B cell (primary cell): ENCODE measurements around the gene ATP6V0E1. TPM values are rescaled to one million over a fixed set of nuclear protein-coding genes. Genes with fewer than 3 reads are reported as not detected.

ENCODE experiments used
- ATAC-seq: fragments of 200-7000 bp; cut with Tn5 transposase; one replicate; pipeline ENCODE4 v1.10.0; 2021; ENCODE audit warnings: low read depth, mild to moderate bottlenecking, moderate number of reproducible peaks, moderate library complexity
- CTCF ChIA-PET: fragments of 350-600 bp; sonication (Branson Sonifier 250); formaldehyde crosslinking; loops from one replicate; lab custom pipeline; 2021; ENCODE audit warnings: antibody characterized with exemption, inconsistent platforms; lab: Charles Lee
- POLR2A ChIA-PET: fragments of 350-600 bp; sonication (Branson Sonifier 250); formaldehyde crosslinking; loops from one replicate; lab custom pipeline; 2021; ENCODE audit warnings: antibody characterized with exemption; lab: Charles Lee
- DNase-seq: peaks from one replicate; pipeline ENCODE4 v3.0.0; 2013
- H2AFZ ChIP-seq: 2 replicates; pipeline ENCODE4 v1.6.1; 2012; ENCODE audit warnings: mild to moderate bottlenecking, low read depth, low read length; ENCODE audit not compliant: insufficient read depth, poor library complexity, severe bottlenecking
- H3K27ac ChIP-seq, 2 donors: 1 replicate in 1 of 2; 2 replicates in 1 of 2; pipeline ENCODE4 v1.5.1; 2012 to 2013; ENCODE audit warnings: low read length in 2 of 2, mild to moderate bottlenecking in 2 of 2, moderate library complexity in 1 of 2
- H3K27me3 ChIP-seq, 4 experiments: fragments of 200-600 bp in 1 of 4; sonication (generic) in 1 of 4; replicated peaks in 1 of 4; 1 replicate in 2 of 4; 2 replicates in 2 of 4; pipeline versions ENCODE4 v1.6.1 to v1.7.0; 2013 to 2016; ENCODE audit warnings: low read length in 3 of 4, mild to moderate bottlenecking in 2 of 4, mixed read lengths in 1 of 4, moderate library complexity in 1 of 4; ENCODE audit not compliant: insufficient read depth in 4 of 4, control insufficient read depth in 3 of 4; ENCODE audit errors: control extremely low read depth in 1 of 4
- H3K36me3 ChIP-seq, 2 experiments: replicated peaks in 1 of 2; 1 replicate in 1 of 2; 2 replicates in 1 of 2; pipeline versions ENCODE4 v1.6.1 to v1.7.1; 2013; ENCODE audit warnings: low read length in 1 of 2; ENCODE audit not compliant: insufficient read depth in 2 of 2, control insufficient read depth in 1 of 2; ENCODE audit errors: control extremely low read depth in 1 of 2, extremely low read depth in 1 of 2
- H3K4me1 ChIP-seq, 2 donors: fragments of 200-600 bp in 1 of 2; sonication (generic) in 1 of 2; 1 replicate in 1 of 2; 2 replicates in 1 of 2; pipeline versions ENCODE4 v1.5.1 to v1.6.1; 2013 to 2017; ENCODE audit warnings: low read length in 2 of 2; ENCODE audit not compliant: control insufficient read depth in 2 of 2, insufficient read depth in 2 of 2
- H3K4me2 ChIP-seq: replicated peaks from 2 replicates; pipeline ENCODE3; 2012; ENCODE audit warnings: mild to moderate bottlenecking, low read depth, low read length; ENCODE audit not compliant: poor library complexity, severe bottlenecking
- H3K4me3 ChIP-seq, 5 experiments: fragments of 200-600 bp in 1 of 5; sonication (generic) in 1 of 5; 1 replicate in 3 of 5; 2 replicates in 2 of 5; pipeline versions ENCODE4 v1.5.1 to v1.7.0; 2011 to 2016; ENCODE audit warnings: low read length in 4 of 5, mild to moderate bottlenecking in 4 of 5, low read depth in 2 of 5, control low read depth in 1 of 5, moderate library complexity in 1 of 5; ENCODE audit not compliant: insufficient read depth in 1 of 5; ENCODE audit errors: control extremely low read depth in 1 of 5, extremely low read depth in 1 of 5
- H3K79me2 ChIP-seq: fragments of 200-600 bp; sonication (generic); one replicate; pipeline ENCODE4 v1.6.0; 2016; ENCODE audit warnings: low read length; ENCODE audit not compliant: control insufficient read depth, insufficient read depth
- H3K9ac ChIP-seq: fragments of 200-600 bp; sonication (generic); 2 replicates; pipeline ENCODE4 v1.6.1; 2017; ENCODE audit warnings: mild to moderate bottlenecking, low read length, moderate library complexity
- H3K9me3 ChIP-seq, 3 donors: one replicate each; pipeline versions ENCODE4 v1.6.1 to v1.7.1; 2013; ENCODE audit warnings: low read length in 2 of 3; ENCODE audit not compliant: control insufficient read depth in 2 of 3, insufficient read depth in 1 of 3; ENCODE audit errors: control extremely low read depth in 1 of 3
- H4K20me1 ChIP-seq: 2 replicates; pipeline ENCODE4 v1.6.0; 2012; ENCODE audit warnings: mild to moderate bottlenecking, low read length; ENCODE audit not compliant: insufficient read depth, control insufficient read depth, poor library complexity, severe bottlenecking
- H3K27ac Mint-ChIP-seq: one replicate; pipeline ENCODE4 v1.8.0; 2021; ENCODE audit warnings: mixed read lengths
- H3K27me3 Mint-ChIP-seq: one replicate; pipeline ENCODE4 v1.8.0; 2021; ENCODE audit warnings: mixed read lengths
- H3K4me1 Mint-ChIP-seq: one replicate; pipeline ENCODE4 v1.8.0; 2021; ENCODE audit warnings: mixed read lengths
- H3K4me3 Mint-ChIP-seq: one replicate; pipeline ENCODE4 v1.8.0; 2021; ENCODE audit warnings: mixed read lengths
- H3K9me3 Mint-ChIP-seq: one replicate; pipeline ENCODE4 v1.8.0; 2022; ENCODE audit warnings: mixed read lengths; ENCODE audit not compliant: insufficient read depth
- CTCF ChIP-seq: fragments of 200-600 bp; IDR thresholded peaks from one replicate; pipeline ENCODE4 v1.8.0; 2022; ENCODE audit warnings: antibody characterized with exemption, mild to moderate bottlenecking
- EZH2 ChIP-seq: IDR thresholded peaks from 2 replicates; pipeline ENCODE4 v1.6.1; 2012; ENCODE audit warnings: borderline replicate concordance, low read depth, mild to moderate bottlenecking, moderate library complexity, low read length; ENCODE audit not compliant: insufficient read depth, poor library complexity, severe bottlenecking
- whole genome bisulfite sequencing: methylation state at CpG from one replicate; pipeline ENCODE4 v1.1.5; 2013; ENCODE audit warnings: missing lambda C conversion rate; ENCODE audit not compliant: insufficient coverage; 5-methylcytosine and 5-hydroxymethylcytosine counted together
- intact Hi-C: fragments of 100-400 bp; cut with micrococcal nuclease; formaldehyde crosslinking; loops from one replicate; pipeline ENCODE4 v1.10.0; 2022
- polyA plus RNA-seq: library from polyadenylated mRNA; depleted of rRNA; stranded (reverse); fragments of >200 nt; gene quantifications from 2 replicates; pipeline ENCODE4 v1.2.3, GENCODE V29; 2012
- total RNA-seq, 2 donors: library from RNA; stranded (reverse); fragments of 120-200 nt in 1 of 2; gene quantifications; 1 replicate in 1 of 2; 2 replicates in 1 of 2; pipeline versions ENCODE4 v1.2.3 to v1.2.4, GENCODE V29; 2013 to 2022

ATP6V0E1 gene
- total and polyA plus RNA-seq, 2 donors (not counting 1 experiment from before 2014, with no cell fraction given), result 93.8 to 127 TPM

DNA sequence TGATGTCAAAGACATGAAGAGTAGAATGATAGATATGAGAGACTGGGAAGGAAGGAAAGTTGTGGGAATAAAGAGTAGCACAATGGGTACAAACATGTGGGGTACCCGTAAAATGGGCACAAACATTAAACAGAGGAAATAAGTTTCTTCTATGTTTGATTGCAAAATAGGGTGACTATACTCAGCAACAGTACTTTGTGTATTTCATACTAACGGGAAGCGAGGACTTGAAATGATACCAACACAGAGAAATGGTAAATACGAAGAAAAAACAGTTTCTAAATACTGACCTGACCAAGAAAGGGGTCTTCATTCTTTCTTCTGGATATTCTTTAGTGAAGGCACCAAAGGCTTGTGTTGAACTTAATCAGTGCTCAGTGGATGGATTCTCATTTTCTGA is 31.1 kb downstream of the ATP6V0E1 start:
- H3K9me3 Mint-ChIP-seq, result no peaks in the 10 kb centered on the region
- peaks cover 3 to 7% of the 10 kb centered on the region in 2 donors for H3K4me1 ChIP-seq
- H3K9me3 ChIP-seq, result no peaks in the 10 kb centered on the region
- H3K79me2 ChIP-seq, result peaks cover 99% of the 10 kb centered on the region
- H3K4me3 ChIP-seq, result no peak overlapping the region
- CTCF ChIA-PET, result no interaction called here
- H3K27me3 Mint-ChIP-seq, result no peaks in the 10 kb centered on the region
- H3K27me3 ChIP-seq, result no peaks in the 10 kb centered on the region
- TF ChIP-seq EZH2 (no peak), CTCF (no peak)
- H3K4me1 Mint-ChIP-seq, result peaks cover 48% of the 10 kb centered on the region
- H3K9ac ChIP-seq, result no peak overlapping the region
- ATAC-seq (no peak), DNase-seq (no peak)
- peaks cover 93% of the 10 kb centered on the region for H4K20me1 ChIP-seq
- POLR2A ChIA-PET, result no interaction called here
- H3K27ac Mint-ChIP-seq, result peak overlapping the region; percentile 21
- peak overlapping the region in 1 of 2 donors; percentile 25 for H3K27ac ChIP-seq
- no peak overlapping the region for H3K4me2 ChIP-seq
- WGBS, result 100% methylated on average over 1 of the region's 4 CpGs
- H3K4me3 Mint-ChIP-seq, result no peak overlapping the region
- intact Hi-C loops, result no loop called here
- peaks cover 0 to 8% of the 10 kb centered on the region in 2 experiments for H3K36me3 ChIP-seq
- H2AFZ ChIP-seq, result no peak overlapping the region

DNA sequence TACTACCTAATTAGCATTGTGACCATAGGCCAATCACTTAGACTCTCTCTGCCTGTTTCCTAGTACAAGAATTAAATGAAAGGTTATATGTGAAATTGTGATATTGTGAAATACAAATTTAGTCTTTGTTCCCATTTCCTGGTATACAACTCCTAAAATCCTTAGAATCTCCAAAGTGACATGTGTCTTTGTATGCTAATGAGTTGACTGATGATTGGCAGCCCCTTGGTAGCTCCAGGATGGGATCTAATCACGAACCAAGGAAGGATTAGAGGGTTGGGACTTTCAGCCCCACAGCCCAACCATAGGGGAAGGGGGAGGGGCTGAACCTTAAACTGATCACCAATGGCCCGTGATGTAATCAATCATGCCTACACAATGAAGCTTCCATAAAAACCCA is 31.6 kb downstream of the ATP6V0E1 start:
- peaks cover 2 to 14% of the 10 kb centered on the region in 2 experiments for H3K36me3 ChIP-seq
- intact Hi-C loops, result no loop called here
- peaks cover 89% of the 10 kb centered on the region for H4K20me1 ChIP-seq
- no peak overlapping the region for H3K4me3 ChIP-seq
- H3K79me2 ChIP-seq, result peaks cover 99% of the 10 kb centered on the region
- H3K4me1 ChIP-seq, result peaks cover 3 to 6% of the 10 kb centered on the region in 2 donors
- peak overlapping the region in 1 of 2 donors; percentile 25 for H3K27ac ChIP-seq
- no peaks in the 10 kb centered on the region for H3K27me3 Mint-ChIP-seq
- no peak overlapping the region for H2AFZ ChIP-seq
- peaks cover 44% of the 10 kb centered on the region for H3K4me1 Mint-ChIP-seq
- H3K9me3 Mint-ChIP-seq, result no peaks in the 10 kb centered on the region
- no peak overlapping the region for H3K9ac ChIP-seq
- ATAC-seq (no peak), DNase-seq (no peak)
- H3K27me3 ChIP-seq, result no peaks in the 10 kb centered on the region
- no peak overlapping the region for H3K4me2 ChIP-seq
- ChIA-PET POLR2A (no interaction called here), CTCF (no interaction called here)
- WGBS, result no CpG with 5 or more reads among the region's 2 CpGs
- H3K9me3 ChIP-seq, result no peaks in the 10 kb centered on the region
- peak overlapping the region; percentile 41 for H3K27ac Mint-ChIP-seq
- TF ChIP-seq CTCF, result no peak
- no peak for TF ChIP-seq EZH2
- H3K4me3 Mint-ChIP-seq, result no peak overlapping the region
